Right lung (tissue), 10 donors: ENCODE measurements around the gene OR52E5. TPM values are rescaled to one million over a fixed set of nuclear protein-coding genes. Genes with fewer than 3 reads are reported as not detected.

Source experiments
- DNase-seq, 2 donors: peaks; one replicate each; pipeline ENCODE4 v3.0.0-alpha.2; 2013
- long read RNA-seq, 8 donors: transcript quantifications; one replicate each; lab custom pipeline, GENCODE V29; 2026
- polyA plus RNA-seq, 5 donors: library from polyadenylated mRNA; unstranded; fragments of 120-200 nt; gene quantifications; one replicate each; pipeline versions ENCODE4 v1.2.1 to v1.2.3, GENCODE V29; 2013; ENCODE audit warnings: inconsistent platforms in 1 of 5, low replicate concordance in 1 of 5; ENCODE audit not compliant: insufficient read length in 5 of 5, insufficient read depth in 1 of 5

Gene OR52E5
- not detected for polyA plus RNA-seq
- long read RNA-seq, donor 1 = 0 reads
- long read RNA-seq, donor 2 = 0 reads
- long read RNA-seq, donor 3 = 0 reads
- long read RNA-seq, donor 4 = 0 reads
- long read RNA-seq, donor 5 = 0 reads
- long read RNA-seq, donor 6 = 0 reads
- long read RNA-seq, donor 7 = 0 reads
- long read RNA-seq, donor 8 = 0 reads

- no peak for DNase-seq
Observed at GRCh38 chr11:5892908-5893307, at the start of gene OR52E5. TSS of gene OR52E5 (plus strand) at chr11:5893208. CDS start at chr11:5900777, 7,569 bp downstream.

DNA sequence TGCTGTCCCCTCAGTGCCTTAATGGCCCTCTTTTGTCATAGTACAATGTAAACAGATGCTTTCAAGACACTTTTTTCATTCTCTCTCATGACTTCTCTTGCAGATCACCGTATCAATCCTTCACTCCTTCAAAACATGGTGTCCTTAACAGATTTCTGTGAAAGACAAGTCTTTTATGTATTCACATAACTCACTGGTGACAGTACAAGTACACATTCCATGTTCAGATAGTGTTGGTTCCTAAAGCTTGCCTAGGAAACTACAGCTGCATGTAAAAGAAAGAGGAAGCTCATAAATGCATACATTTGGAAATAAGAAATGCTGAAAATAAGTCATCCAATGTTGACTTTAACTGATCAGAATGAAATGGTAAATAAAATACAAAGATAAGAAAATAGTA lies 46.3 kb upstream of the OR52E5 start:
- no peak for DNase-seq

DNA sequence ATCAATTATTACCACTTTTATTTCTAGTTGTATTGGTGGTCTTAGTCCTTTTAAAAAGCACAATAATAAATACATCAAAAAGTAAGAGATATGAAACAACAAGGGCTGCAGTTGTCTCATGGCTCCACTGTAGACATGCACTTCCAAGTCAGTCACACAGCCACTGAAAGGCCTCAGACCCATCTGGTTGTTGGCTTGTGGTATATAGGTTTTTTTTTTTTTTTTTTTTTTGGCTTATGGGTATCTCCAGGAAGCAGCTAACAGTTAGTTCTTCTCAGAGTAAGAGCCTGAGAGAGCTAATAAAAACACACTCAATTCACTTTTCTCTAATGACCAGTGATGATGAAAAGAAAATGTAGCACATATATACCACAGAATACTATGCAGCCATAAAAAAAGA lies 45.3 kb upstream of the OR52E5 start:
- no peak for DNase-seq

GRCh38 chr11:5851002-5851401 lies 42.0 kb upstream of the OR52E5 start:
- DNase-seq = no peak

GRCh38 chr11:5857590-5857989 lies 35.4 kb upstream of the OR52E5 start, which contains the start of gene OR52E8:
TSS of gene OR52E8 (minus strand) at chr11:5857690. CDS start at chr11:5857690, 0 bp downstream.
- DNase-seq = no peak

DNA sequence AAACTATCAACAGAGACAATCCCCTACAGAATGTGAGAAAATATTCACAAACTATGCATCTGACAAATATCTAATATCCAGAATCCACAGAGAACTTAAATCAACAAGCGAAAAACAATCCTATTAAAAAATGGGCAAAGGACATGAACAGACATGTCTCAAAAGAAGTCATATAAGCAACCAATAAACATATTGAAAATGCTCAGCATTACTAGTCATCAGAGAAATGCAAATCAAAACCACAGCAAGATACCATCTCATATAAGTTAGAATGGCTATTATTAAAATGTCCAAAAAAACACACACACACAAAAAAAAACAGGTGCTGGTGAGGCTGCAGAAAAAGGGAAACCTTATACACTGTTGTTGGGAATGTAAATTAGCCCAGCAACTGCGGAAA lies 27.2 kb upstream of the OR52E5 start:
- DNase-seq = no peak

GRCh38 chr11:5878564-5878963 lies 14.4 kb upstream of the OR52E5 start:
- no peak for DNase-seq

GRCh38 chr11:5880329-5880728 lies 12.7 kb upstream of the OR52E5 start, which contains the start of gene OR52E4:
TSS of gene OR52E4 (plus strand) at chr11:5880629. CDS start at chr11:5884293, 3,664 bp downstream.
- DNase-seq = no peak

DNA sequence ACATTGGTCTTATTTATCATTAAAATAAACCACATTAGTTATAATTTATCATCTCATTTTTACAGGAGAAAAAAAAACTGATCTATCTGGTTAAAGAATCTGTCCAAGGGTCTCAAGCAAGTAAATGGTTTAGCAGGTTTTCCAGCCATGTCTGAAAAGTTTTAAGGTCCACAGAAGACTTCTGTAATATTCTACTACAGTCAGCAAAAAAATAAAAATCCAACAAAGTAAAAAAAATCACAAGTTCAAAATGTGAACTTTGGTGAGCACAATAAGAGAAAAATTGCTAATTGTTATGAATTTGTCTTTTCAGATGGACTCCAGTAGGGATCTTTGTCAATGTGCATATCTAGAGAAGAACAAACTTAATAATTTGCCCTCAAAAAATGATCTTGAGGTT lies 11.3 kb upstream of the OR52E5 start:
- DNase-seq = no peak

GRCh38 chr11:5887172-5887571 lies 5.8 kb upstream of the OR52E5 start:
- DNase-seq = no peak

DNA sequence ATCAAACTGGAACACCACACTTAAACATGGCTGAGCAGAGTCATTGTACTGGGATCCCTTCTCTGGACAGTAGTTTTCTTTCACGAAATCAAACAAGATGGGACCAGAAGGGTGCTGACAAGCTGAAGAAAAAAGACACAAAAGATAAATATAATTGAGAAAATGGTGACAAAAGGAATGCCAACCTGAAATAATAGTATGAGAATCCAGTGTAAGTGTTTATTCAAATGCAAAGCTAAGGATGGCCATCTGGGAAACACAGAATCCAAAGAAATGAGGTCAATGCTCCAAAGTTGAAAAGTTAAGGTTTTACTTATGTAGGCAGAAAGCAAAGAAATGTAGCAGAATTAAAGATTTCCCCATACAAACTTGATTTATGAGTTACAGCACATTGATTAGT lies 5.3 kb upstream of the OR52E5 start:
- no peak for DNase-seq

DNA sequence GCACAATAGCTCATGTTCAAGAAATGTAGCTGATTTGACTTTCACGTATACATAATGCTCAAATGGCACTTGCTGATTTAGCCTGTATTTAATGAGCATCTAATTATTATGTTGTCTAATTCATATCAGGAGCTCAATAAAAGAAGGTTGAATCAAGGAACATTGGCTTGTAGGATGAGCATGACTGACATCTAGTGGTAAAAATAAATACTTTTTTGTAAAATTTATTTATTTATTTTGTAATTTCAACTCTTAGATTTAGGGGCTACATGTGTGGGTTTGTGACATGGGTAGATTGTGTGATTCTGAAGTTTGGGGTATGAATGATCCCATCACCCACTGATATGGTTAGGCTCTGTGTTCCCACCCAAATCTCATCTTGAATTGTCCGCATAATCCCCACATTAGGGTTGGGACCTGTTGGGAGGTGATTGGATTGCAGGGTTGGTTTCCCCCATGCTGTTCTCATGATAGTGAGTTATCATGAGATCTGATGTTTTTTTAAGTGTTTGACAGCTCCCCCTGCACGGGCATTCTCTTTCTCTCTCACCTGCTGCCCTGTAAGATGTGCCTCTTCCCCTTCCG lies 1.7 kb upstream of the OR52E5 start:
- no peak for DNase-seq

- DNase-seq = no peak
Observed at GRCh38 chr11:5899534-5899933, 6.5 kb downstream of the OR52E5 start.

GRCh38 chr11:5910540-5910939 lies 17.5 kb downstream of the OR52E5 start:
- no peak for DNase-seq

DNA sequence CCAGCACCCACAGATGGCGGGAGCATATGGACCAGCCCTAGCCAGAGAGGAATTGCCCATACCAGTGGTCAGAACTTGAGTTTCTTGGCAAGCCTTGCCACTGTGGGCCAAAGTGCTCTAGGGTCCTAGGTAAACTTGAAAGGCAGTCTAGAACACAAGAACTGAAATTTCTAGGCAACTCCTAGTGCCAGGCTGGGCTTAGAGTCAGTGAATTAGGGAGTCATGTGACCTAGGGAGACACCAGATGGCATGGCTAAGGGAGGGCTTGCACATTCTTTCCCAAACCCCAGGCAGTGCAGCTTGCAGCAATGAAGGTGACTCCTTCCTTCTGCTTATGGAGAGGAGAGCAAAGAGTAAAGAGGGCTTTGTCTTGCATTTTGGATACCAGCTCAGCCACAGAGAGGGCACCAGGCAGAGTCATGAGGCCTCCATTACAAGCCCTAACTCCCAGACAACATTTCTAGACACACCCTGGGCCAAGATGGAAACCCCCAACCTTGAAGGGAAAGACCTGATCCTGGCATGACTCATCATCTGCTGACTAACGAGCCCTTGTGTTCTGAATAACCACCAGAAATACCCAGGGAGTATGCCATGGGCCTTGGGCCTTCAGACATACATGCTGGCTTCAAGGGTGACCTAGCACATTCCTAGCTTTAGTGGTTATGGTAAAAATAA lies 29.9 kb downstream of the OR52E5 start:
- DNase-seq = no peak

GRCh38 chr11:5923427-5923776 lies 30.4 kb downstream of the OR52E5 start:
- DNase-seq = no peak

DNA sequence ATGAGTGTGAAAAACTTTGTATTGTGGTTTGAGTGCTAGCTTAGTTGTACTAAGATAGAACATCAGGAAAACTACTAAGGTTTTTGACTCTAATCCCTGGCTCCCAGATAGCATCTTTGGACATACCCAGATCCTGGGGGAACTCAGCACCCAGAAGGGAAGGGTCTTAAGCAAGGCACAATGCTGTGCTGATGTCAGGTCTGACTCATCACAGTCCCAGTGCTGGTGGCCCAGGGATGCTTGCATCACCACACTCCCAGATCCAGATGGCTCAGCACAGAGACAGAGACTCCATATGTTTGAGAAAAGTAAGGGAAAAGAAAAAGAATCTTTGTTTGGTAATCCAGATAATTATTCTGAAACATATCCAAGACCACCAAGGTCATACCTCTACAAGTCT lies 30.8 kb downstream of the OR52E5 start:
- no peak for DNase-seq

- no peak for DNase-seq
Observed at GRCh38 chr11:5928271-5928670, 35.3 kb downstream of the OR52E5 start.

- no peak for DNase-seq
Observed at GRCh38 chr11:5928811-5929210, 35.8 kb downstream of the OR52E5 start.

DNA sequence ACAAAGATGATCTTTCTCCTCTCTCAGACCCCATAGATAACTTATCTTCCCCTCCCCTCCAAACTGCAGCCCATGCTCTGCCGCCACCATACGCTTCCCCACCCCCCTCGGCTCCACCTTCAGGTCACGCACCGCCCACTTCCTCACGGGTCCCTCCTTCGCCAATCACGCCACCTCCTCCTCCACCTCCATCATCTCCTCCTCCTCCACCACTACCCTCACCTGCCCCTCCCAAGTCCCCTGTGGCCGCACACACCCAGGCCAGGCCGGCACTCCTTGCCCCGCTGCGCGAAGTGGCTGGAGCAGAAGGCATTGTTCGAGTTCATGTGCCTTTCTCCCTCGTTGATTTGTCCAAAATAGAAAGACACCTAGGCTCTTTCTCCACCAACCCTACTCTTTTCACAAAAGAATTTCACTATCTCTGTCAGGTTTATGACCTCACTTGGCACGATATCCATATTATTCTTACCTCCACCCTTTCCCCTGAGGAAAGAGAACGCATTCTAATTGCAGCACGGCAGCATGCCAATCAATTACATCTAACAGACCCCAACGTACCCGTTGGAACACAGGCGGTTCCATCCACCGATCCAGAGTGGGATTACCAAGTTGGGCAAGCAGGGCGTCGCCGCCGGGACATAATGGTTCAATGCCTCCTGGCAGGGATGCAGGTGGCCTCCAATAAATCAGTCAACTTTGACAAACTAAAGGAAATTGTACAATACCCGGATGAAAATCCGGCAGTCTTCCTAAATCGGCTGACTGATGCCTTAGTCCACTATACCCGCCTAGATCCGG lies 36.8 kb downstream of the OR52E5 start:
- DNase-seq = no peak

DNA sequence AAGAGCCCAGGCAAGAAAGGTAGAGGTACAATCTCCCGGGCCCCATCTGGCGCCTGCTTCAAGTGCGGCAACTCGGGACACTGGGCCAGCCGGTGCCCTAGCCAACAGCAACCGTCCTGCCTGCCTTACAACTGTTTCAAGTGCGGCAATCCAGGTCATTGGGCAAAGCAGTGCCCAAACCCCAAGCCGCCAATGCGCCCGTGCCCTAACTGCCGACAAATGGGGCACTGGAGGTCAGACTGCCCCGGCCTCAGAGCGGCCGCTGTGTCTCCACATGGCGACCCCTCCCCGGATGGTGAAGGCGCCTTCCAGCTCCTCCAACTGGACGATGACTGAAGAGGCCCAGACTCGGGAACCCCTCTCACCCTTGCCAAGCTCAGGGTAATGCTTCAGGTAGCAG lies 37.6 kb downstream of the OR52E5 start:
- DNase-seq = no peak

GRCh38 chr11:5931061-5931460 lies 38.1 kb downstream of the OR52E5 start:
- no peak for DNase-seq

DNA sequence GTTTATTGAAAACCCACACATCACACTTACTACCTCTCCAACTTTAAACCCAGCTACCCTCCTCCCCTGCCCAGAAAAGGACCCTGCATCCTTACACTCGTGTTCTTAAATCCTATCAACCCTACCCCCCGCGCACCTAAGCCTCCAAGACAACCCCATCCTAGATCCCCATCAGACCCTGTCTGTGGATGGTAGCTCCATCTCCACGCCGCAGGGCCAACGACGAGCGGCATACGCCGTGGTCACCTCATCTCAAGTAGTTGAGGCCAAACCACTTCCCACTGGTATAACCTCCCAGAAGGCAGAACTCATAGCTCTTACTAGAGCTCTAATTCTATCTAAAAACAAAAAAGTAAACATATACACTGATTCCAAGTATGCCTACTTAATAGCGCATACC lies 39.7 kb downstream of the OR52E5 start:
- DNase-seq = no peak
